ENCODE measurements around the gene CASTOR1. TPM values are rescaled to one million over a fixed set of nuclear protein-coding genes. Genes with fewer than 3 reads are reported as not detected.
A peak's percentile ranks its signal among the peaks of the same experiment; 100 is the strongest.

The CASTOR1 gene
- total RNA-seq, 1 experiment from 2014 or later, result 14.0 TPM

GRCh38 chr22:30277547-30278344 lies 11.6 kb downstream of the CASTOR1 start:
- in situ Hi-C loops (cut with HindIII; ENCODE audit: low pct_unique_long_range_greater_than_20kb, low sequenced_read_pairs), result no loop called here
- peak; percentile 19 for DNase-seq (ENCODE audit: low read depth)

DNA sequence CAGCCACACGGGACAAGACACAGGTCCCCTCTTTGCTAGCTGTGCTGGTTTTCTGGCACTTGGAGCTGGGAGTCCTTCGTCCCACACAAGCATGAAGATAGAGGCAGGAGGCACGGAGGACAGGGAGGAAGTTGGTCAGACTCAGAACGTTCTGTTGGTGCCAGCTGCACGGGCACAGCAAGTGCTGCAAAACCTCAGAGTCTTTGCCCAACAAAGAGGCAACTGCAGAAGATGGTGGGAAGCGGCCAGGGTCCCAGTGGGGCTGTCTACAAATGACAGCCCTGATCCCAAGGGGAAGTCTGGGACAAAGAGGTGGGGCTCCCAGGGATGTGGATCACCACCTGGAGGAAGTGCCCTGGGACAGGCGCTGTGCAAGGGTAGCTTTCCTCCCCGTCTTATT lies 13.3 kb downstream of the CASTOR1 start:
- DNase-seq (ENCODE audit: low read depth), result no peak
- in situ Hi-C loops (cut with HindIII; ENCODE audit: low pct_unique_long_range_greater_than_20kb, low sequenced_read_pairs), result no loop called here

DNA sequence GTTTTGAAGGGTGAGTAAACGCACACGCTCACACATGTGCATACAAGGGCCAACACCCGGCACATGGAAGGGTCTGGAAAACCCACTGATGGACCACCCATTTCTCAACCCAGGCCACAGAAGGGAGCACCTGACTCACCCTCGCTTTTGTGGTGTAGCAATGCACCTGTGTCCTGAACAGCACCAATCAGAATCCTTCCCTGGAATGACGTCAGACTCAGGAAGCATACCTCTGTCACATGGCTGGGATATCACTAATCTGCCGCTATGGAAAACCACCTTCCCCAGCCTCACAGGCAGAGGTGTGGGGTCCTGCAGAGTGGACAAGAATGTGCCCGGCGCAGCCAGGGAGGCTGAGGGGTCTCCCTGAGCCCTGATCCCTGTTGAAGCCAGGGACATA lies 13.7 kb downstream of the CASTOR1 start:
- no peak for DNase-seq (ENCODE audit: low read depth)
- in situ Hi-C loops (cut with HindIII; ENCODE audit: low pct_unique_long_range_greater_than_20kb, low sequenced_read_pairs), result no loop called here

DNA sequence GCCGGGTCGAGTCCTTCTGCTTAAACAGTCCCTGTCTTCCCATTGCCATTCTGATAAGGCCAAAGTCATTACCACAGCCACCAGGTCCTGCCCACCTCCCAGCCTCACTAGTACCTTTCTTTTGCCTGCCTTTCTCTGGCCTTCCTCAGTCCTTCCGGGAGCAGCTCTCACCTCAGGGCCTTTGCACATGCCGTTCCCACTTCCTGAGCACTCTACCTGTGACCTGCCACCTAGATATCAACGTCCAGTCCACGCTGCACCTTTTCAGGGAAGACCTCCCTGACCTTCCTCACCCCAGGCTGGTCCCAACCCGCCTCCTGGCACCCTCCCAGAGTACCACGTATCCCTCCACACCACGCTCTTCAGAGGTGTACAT lies 14.9 kb downstream of the CASTOR1 start:
- in situ Hi-C loops (cut with HindIII; ENCODE audit: low pct_unique_long_range_greater_than_20kb, low sequenced_read_pairs), result no loop called here
- no peak for DNase-seq (ENCODE audit: low read depth)

- no peak for DNase-seq (ENCODE audit: low read depth)
- in situ Hi-C loops (cut with HindIII; ENCODE audit: low pct_unique_long_range_greater_than_20kb, low sequenced_read_pairs), result no loop called here
Observed at GRCh38 chr22:30273711-30274436, 15.4 kb downstream of the CASTOR1 start.

DNA sequence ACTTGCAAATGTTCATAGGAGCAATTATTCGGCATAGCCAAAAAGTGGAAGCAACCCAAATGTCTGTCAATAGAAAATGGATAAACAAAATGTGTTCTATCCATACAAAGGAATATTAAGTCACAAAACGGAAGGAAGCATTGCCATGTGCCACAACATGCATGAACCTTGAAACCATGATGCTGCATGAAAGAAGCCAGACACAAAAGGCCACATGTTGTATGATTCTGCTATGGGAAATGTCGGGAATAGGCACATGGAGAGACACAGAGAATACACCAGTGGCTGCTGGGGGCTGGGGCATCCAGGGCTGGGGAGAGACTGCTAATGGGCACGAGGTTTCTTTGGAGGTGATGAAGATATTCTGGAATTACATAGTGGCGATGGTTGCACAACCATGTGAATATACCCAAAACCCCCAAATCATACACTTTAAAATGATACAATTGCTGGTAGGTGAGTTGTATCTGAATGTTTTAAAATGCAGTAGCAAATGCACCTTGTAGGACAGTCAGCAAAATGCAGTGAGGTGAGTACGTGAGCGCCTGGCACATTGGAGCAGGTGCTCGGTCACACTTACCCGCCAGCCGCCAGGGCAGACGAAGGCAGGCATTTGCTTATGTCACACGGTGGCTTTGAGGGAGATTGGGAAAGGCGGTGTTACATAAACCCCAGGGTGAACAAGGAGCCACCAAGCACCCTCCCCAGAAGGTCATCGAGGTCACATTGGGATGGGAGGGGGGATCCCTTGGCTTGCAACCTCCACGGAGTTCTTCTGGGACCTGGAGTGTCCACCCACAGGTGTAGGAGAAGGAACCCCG lies 16.3 kb downstream of the CASTOR1 start:
- in situ Hi-C loops (cut with HindIII; ENCODE audit: low pct_unique_long_range_greater_than_20kb, low sequenced_read_pairs), result no loop called here

DNA sequence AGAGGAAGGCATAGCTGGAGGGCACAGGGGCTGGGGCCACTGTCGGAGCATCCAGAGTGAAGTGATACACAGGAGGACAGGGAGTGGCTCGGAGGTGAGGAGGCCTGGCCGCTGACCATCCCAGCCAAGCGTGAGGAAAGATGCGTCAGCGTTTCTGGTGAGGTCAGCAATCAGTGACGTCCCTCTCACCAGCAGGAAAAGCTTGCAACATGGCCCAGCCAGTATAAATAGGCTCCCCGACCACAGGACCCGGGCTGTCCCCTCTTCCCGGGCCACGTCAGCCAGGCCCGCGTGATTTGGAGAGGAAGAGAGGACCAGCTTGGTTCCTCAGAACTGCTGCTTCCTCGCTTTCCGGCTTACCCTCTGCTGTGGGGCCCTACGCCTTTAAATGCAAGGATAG lies 18.5 kb downstream of the CASTOR1 start:
- in situ Hi-C loops (cut with HindIII; ENCODE audit: low pct_unique_long_range_greater_than_20kb, low sequenced_read_pairs), result no loop called here
- peak; percentile 73 for DNase-seq (ENCODE audit: low read depth)

More for the DNA sequence above, 16.3 kb downstream of the CASTOR1 start:
- no peak for DNase-seq (ENCODE audit: low read depth)

- DNase-seq (ENCODE audit: low read depth), result no peak
- in situ Hi-C loops (cut with HindIII; ENCODE audit: low pct_unique_long_range_greater_than_20kb, low sequenced_read_pairs), result no loop called here
Observed at GRCh38 chr22:30268331-30268730, 21.0 kb downstream of the CASTOR1 start.

- in situ Hi-C loops (cut with HindIII; ENCODE audit: low pct_unique_long_range_greater_than_20kb, low sequenced_read_pairs), result no loop called here
- DNase-seq (ENCODE audit: low read depth), result no peak
Observed at GRCh38 chr22:30267382-30268302, 21.7 kb downstream of the CASTOR1 start.

GRCh38 chr22:30266445-30267381 lies 22.6 kb downstream of the CASTOR1 start, which contains the start of gene OSM:
TSS of gene OSM (minus strand) at chr22:30266851. CDS start at chr22:30266799, 52 bp downstream.
- in situ Hi-C loops (cut with HindIII; ENCODE audit: low pct_unique_long_range_greater_than_20kb, low sequenced_read_pairs), result no loop called here
- DNase-seq (ENCODE audit: low read depth), result no peak

DNA sequence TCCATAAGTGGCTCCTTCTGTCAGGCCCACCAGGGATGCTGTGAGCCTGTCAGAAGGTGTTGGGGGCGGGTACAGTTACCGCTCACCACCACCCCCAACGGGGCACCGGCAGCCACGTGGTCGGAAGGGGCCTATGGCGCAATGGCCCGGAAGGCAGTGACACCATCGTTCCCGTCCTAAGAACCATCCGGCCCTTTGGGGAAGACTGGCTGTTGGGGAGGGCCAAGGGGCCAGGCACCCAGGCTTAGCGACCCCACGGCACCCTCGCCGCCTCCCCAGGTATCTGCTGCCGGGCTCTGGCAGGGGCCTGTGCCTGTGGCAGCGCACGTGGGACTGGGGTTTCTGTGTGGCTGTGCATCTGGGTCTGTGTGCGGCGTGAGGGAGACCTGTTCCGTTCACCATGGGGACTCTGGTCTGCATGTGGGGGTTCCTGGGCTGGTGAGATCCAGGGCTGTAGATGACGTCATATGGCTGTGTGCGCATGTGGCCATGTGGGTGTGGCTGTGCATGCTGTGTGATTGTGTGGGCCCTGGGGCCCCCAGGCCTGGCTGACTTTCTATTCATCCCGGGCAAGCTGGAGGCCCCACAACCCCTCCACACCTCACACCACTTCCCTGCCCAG lies 23.4 kb downstream of the CASTOR1 start:
- DNase-seq (ENCODE audit: low read depth), result no peak
- in situ Hi-C loops (cut with HindIII; ENCODE audit: low pct_unique_long_range_greater_than_20kb, low sequenced_read_pairs), result no loop called here

GRCh38 chr22:30265131-30265720 lies 24.1 kb downstream of the CASTOR1 start:
- no peak for DNase-seq (ENCODE audit: low read depth)
- in situ Hi-C loops (cut with HindIII; ENCODE audit: low pct_unique_long_range_greater_than_20kb, low sequenced_read_pairs), result no loop called here

DNA sequence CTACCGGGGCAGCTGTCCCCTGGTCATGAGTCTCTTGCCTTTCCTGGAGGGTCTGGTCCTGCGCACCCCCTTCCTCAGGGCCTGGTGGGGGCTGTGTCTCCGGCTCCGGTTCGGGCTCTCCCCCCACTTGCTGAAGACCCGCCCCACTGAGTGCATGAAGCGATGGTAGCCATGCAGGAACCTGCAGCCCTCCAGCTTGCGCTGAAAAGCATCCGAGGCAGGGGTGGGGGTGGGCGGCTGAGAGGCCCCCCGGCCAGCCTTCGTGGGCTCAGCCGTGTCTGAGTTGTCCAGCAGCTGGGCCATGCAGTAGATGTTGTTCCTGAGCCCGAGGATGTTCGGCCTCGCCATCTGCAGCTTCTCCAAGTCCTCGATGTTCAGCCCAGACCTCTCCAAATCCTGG lies 25.4 kb downstream of the CASTOR1 start:
- DNase-seq (ENCODE audit: low read depth), result no peak
- in situ Hi-C loops (cut with HindIII; ENCODE audit: low pct_unique_long_range_greater_than_20kb, low sequenced_read_pairs), result no loop called here

DNA sequence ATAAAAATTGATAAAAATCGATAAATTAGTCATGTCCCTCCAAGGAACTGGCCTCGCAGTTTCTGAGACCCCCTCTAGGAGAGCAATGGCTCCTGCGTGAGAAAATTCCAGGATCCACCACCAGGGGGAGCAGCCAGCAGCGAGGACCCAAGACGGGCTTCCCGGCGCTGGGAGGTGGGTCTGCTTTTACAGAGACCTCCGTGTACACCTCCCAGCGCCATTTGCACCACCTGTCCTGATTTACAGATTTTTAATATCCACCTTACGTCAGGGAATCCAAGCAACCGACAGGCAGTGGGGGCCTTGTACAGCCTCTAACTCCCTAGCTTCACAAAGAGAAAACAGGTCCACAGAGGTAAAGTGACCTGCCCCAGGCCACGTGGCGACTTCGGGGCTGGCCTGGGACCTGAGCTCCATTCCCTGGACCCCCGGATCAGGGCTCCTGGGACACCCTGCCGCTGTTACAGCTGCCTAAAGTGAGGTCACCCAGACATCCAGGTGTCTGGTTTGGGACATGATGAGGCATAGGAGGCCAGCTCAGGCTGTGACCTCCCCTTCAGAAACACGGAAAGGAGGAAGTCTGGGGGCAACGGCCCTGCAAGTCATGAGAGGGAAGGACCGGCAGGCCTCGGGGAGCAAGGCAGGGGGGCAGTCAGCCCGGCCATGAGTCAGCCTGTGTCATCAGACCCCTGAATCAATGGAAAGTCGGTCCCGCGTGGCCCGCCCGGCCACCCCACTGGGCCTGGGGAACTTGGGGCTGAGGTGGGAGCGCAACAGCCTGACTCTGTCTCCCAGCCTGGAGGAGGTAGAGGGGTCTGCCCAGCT lies 26.2 kb downstream of the CASTOR1 start:
- peak; percentile 70 for DNase-seq (ENCODE audit: low read depth)

GRCh38 chr22:30262112-30262511 lies 27.2 kb downstream of the CASTOR1 start:
- in situ Hi-C loops (cut with HindIII; ENCODE audit: low pct_unique_long_range_greater_than_20kb, low sequenced_read_pairs), result no loop called here

More for the DNA sequence above, 26.2 kb downstream of the CASTOR1 start:
- in situ Hi-C loops (cut with HindIII; ENCODE audit: low pct_unique_long_range_greater_than_20kb, low sequenced_read_pairs), result no loop called here

More at GRCh38 chr22:30262112-30262511, 27.2 kb downstream of the CASTOR1 start:
- no peak for DNase-seq (ENCODE audit: low read depth)
